Lower lobe of right lung (tissue), 2 donors: ENCODE measurements around the gene IGF2. TPM values are rescaled to one million over a fixed set of nuclear protein-coding genes. Genes with fewer than 3 reads are reported as not detected.

Source experiments
- ATAC-seq, 2 donors: fragments of 200-7000 bp; cut with Tn5 transposase; one replicate each; pipeline ENCODE4 v1.9.1; 2020 to 2022; ENCODE audit warnings: mild to moderate bottlenecking in 2 of 2, moderate library complexity in 2 of 2
- DNase-seq: peaks from one replicate; pipeline ENCODE4 v3.0.0-alpha.2; 2020
- H3K27ac ChIP-seq: fragments of 200-600 bp; one replicate; pipeline ENCODE4 v1.8.0; 2022
- H3K27me3 ChIP-seq: fragments of 200-600 bp; one replicate; pipeline ENCODE4 v1.8.0; 2022; ENCODE audit warnings: low read depth
- H3K36me3 ChIP-seq: fragments of 200-600 bp; one replicate; pipeline ENCODE4 v1.8.0; 2022; ENCODE audit warnings: mild to moderate bottlenecking
- H3K4me1 ChIP-seq: fragments of 200-600 bp; one replicate; pipeline ENCODE4 v1.8.0; 2022
- H3K4me3 ChIP-seq: fragments of 200-600 bp; one replicate; pipeline ENCODE4 v1.8.0; 2022; ENCODE audit warnings: mild to moderate bottlenecking
- H3K9me3 ChIP-seq: fragments of 200-600 bp; one replicate; pipeline ENCODE4 v1.8.0; 2022
- intact Hi-C: fragments of 100-400 bp; cut with DNase I; formaldehyde crosslinking; loops from one replicate; pipeline ENCODE4 v1.11.0; 2022
- long read RNA-seq: library from polyadenylated mRNA; unstranded; transcript quantifications from one replicate; pipeline ENCODE4 v2.0.0, GENCODE V29; 2021
- total RNA-seq: library from RNA; stranded (reverse); fragmentation: NEBNext Ultra II Directional; extraction: Animal tissue kit (Norgen Biotek cat#: 25700); gene quantifications from one replicate; pipeline ENCODE4 v1.2.1, GENCODE V29; 2021
- TF ChIP-seq, protein P1 (sequence below): fragments of 200-600 bp; IDR thresholded peaks from one replicate; pipeline ENCODE4 v1.8.0; 2022; ENCODE audit warnings: antibody characterized with exemption, mild to moderate bottlenecking
- donor health status: DM: no; HTN: yes; CAD: no; lungs with severe emphysema.

The IGF2 gene, protein sequence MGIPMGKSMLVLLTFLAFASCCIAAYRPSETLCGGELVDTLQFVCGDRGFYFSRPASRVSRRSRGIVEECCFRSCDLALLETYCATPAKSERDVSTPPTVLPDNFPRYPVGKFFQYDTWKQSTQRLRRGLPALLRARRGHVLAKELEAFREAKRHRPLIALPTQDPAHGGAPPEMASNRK
- 33.9 TPM for total RNA-seq
- long read RNA-seq, full-length matches to known transcripts, result 3 of 3 reads
- long read RNA-seq, partial matches to known transcripts, result 0 of 3 reads
- long read RNA-seq, other reads (novel, unspliced or antisense), result 0 of 3 reads

DNA sequence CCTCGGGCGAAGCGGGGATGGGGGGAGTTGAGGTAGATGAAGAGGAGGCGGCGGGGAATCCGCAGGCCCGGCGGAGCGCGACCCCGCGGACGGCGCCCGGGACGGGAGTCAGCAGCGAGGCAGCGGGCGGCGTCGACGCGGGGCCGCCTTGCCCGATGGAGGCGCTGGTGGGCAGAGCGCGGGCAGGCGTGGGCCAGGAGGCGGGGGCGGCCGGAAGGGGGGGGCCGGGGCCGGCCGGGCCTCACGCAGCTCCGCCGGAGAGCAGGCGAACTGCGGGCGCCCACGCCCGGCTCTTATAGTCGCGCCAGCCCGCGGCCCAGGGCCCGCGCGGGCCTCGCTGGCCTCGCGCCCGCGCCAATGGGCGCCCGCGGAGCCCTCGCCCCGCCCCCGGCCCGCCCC is at the start of gene IGF2:
IGF2 (minus strand) TSS at position 267 of the 399 bp plus-strand sequence. CDS start 3,866 bp downstream, outside the sequence.
- H3K4me1 ChIP-seq, result peaks cover 21% of the 10 kb centered on the region
- peaks cover 89% of the 10 kb centered on the region for H3K27me3 ChIP-seq
- no peaks in the 10 kb centered on the region for H3K36me3 ChIP-seq
- H3K27ac ChIP-seq, result no peak within 1 kb of the TSS
- intact Hi-C loops, result no loop called here
- H3K4me3 ChIP-seq, result peak within 1 kb of the TSS; percentile 37
- ATAC-seq (no peak), DNase-seq (no peak)
- TF ChIP-seq, protein P1, sequence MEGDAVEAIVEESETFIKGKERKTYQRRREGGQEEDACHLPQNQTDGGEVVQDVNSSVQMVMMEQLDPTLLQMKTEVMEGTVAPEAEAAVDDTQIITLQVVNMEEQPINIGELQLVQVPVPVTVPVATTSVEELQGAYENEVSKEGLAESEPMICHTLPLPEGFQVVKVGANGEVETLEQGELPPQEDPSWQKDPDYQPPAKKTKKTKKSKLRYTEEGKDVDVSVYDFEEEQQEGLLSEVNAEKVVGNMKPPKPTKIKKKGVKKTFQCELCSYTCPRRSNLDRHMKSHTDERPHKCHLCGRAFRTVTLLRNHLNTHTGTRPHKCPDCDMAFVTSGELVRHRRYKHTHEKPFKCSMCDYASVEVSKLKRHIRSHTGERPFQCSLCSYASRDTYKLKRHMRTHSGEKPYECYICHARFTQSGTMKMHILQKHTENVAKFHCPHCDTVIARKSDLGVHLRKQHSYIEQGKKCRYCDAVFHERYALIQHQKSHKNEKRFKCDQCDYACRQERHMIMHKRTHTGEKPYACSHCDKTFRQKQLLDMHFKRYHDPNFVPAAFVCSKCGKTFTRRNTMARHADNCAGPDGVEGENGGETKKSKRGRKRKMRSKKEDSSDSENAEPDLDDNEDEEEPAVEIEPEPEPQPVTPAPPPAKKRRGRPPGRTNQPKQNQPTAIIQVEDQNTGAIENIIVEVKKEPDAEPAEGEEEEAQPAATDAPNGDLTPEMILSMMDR, result no peak
- no peaks in the 10 kb centered on the region for H3K9me3 ChIP-seq

DNA sequence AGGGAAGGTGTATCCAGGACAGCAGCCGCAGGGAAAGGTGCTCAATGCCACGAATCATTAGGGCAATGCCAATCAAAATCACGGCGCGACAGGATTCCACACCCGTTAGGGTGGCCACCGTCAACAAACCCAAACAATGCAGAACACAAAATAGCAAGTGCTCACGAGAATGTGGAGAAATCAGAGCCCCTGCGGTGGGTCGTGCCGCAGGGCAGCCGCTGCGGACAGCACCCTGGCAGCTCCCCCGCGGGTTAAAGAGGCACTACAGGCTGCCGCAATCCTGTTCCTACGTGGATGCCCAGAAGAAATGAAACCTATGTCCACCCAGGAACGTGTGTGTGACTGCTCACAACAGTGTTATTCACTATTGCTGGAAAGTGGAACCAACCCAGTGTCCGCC is 49.6 kb upstream of the IGF2 start:
- intact Hi-C loops, result no loop called here
- TF ChIP-seq, protein P1, result no peak
- H3K27ac ChIP-seq, result no peak overlapping the region
- peaks cover 19% of the 10 kb centered on the region for H3K4me1 ChIP-seq
- DNase-seq, result no peak
- no peak overlapping the region for H3K4me3 ChIP-seq
- H3K36me3 ChIP-seq, result no peaks in the 10 kb centered on the region
- ATAC-seq, result no peak
- peaks cover 30% of the 10 kb centered on the region for H3K27me3 ChIP-seq
- H3K9me3 ChIP-seq, result no peaks in the 10 kb centered on the region

DNA sequence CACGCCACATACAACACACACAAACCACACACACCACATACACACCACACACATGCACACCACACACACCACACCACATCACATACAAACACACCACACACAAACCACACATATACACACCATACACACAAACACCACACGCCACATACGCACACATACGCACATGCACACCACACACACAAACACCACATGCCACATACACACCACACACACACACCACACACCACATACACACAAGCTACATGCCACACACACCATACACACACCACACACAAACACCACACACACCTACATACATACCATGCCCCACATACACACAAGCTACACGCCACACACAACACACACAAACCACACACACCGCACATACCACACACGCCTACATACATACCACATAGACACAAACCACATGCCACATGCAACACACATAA is 48.1 kb upstream of the IGF2 start:
- H3K9me3 ChIP-seq, result no peaks in the 10 kb centered on the region
- H3K27me3 ChIP-seq, result peaks cover 29% of the 10 kb centered on the region
- intact Hi-C loops, result no loop called here
- H3K4me1 ChIP-seq, result peaks cover 19% of the 10 kb centered on the region
- TF ChIP-seq, protein P1, result no peak
- ATAC-seq, result no peak
- H3K4me3 ChIP-seq, result no peak overlapping the region
- H3K36me3 ChIP-seq, result no peaks in the 10 kb centered on the region
- H3K27ac ChIP-seq, result no peak overlapping the region
- no peak for DNase-seq

DNA sequence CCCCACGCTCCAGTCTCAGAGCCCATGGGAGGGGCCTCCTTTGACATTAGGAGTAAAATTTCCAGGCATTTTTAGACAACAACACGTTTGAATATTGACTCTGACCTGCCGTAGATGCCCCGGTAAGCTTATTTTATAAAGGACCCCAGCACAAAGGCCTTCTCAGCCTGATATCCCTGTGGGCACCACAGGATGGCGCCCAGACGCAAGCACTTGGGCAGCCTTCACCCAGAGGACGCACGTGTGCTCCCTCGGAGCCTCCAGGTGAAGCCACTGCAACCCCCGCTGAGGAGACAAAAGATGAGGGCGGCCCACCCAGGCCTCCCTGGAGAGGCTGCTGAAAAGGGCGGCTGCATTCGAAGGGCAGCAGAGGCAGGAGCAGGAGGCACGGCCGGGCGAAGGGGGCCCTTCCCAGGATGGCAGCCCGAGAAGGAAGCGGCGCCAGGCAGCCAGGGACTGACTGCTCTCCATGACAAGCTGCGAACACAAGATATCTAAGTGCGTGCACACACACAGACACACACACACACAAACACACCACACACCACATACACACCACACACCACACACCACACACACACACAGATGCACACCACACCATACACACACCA is 47.6 kb upstream of the IGF2 start:
- H3K36me3 ChIP-seq, result no peaks in the 10 kb centered on the region
- ATAC-seq (peak in 1 of 2 donors; percentile 69), DNase-seq (no peak)
- peaks cover 18% of the 10 kb centered on the region for H3K4me1 ChIP-seq
- peaks cover 34% of the 10 kb centered on the region for H3K27me3 ChIP-seq
- intact Hi-C loops, result no loop called here
- no peaks in the 10 kb centered on the region for H3K9me3 ChIP-seq
- TF ChIP-seq, protein P1, result peak; percentile 47
- no peak overlapping the region for H3K27ac ChIP-seq
- H3K4me3 ChIP-seq, result no peak overlapping the region

DNA sequence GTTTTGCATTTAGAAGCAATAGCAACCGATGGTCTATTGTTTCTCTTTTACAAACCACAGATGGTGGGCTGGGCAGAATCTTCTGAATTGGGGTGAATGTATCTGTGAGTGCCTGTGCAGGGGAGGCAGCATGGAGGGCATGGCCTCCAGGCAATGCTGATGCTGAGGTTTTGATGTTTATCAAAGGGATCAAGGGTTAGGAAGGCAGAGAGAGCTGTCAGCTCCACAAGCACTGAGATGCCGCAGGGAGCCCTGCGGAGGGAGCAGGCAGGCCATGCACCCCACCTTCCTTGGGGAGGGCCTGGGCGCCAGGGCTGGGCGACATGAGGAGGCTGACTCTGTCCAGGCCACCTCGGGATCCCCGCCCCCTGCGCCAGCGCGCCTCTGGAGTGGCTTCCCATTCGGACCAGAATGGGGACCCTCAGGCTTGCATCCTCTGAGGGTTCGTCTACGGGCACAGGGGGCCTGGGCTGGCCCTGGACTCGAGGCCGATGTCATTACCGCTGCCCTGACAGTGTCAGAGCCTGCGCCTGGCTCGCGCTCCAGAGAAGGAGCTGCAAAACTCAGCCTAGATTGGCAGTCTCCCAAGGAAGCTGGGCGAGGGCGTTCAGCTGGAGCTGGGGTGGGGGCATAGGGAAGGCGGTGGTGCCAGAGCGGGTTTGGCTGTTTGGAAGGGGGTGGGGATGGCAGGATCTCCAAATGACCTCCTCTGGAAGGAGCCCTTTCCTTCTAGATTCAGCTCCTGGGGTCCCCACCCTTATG is 46.3 kb upstream of the IGF2 start:
- no peak for ATAC-seq
- H3K27ac ChIP-seq, result no peak overlapping the region
- peaks cover 38% of the 10 kb centered on the region for H3K27me3 ChIP-seq
- TF ChIP-seq, protein P1, result no peak
- no peaks in the 10 kb centered on the region for H3K36me3 ChIP-seq
- H3K4me3 ChIP-seq, result no peak overlapping the region
- no peak for DNase-seq
- peaks cover 5% of the 10 kb centered on the region for H3K4me1 ChIP-seq
- intact Hi-C loops, result no loop called here
- no peaks in the 10 kb centered on the region for H3K9me3 ChIP-seq
